IgD-negative memory B cell (primary cell): ENCODE measurements around the gene PPEF1. TPM values are rescaled to one million over a fixed set of nuclear protein-coding genes. Genes with fewer than 3 reads are reported as not detected.
"Not testable (repeated sequence)": the region's sequence is repeated elsewhere in the genome, so short reads cannot be mapped to it uniquely, and the experiment has no call there.

Experiments
- H3K27ac Mint-ChIP-seq, 3 donors: one replicate each; pipeline ENCODE4 v1.8.0; 2020 to 2022; ENCODE audit warnings: mild to moderate bottlenecking in 3 of 3, mixed read lengths in 3 of 3, moderate library complexity in 1 of 3
- H3K27me3 Mint-ChIP-seq: one replicate; pipeline ENCODE4 v1.8.0; 2021; ENCODE audit warnings: mixed read lengths
- H3K36me3 Mint-ChIP-seq: one replicate; pipeline ENCODE4 v1.8.0; 2020; ENCODE audit warnings: mild to moderate bottlenecking, mixed read lengths
- H3K4me1 Mint-ChIP-seq, 3 donors: one replicate each; pipeline ENCODE4 v1.8.0; 2020 to 2022; ENCODE audit warnings: mixed read lengths in 3 of 3, mild to moderate bottlenecking in 1 of 3
- H3K4me3 Mint-ChIP-seq, 4 donors: one replicate each; pipeline ENCODE4 v1.8.0; 2020 to 2022; ENCODE audit warnings: mild to moderate bottlenecking in 4 of 4, mixed read lengths in 4 of 4, moderate library complexity in 3 of 4
- H3K9me3 Mint-ChIP-seq, 3 donors: one replicate each; pipeline ENCODE4 v1.8.0; 2020 to 2021; ENCODE audit warnings: mixed read lengths in 3 of 3, mild to moderate bottlenecking in 1 of 3
- polyA plus RNA-seq: library from polyadenylated mRNA; unstranded; fragments of 300-500 nt; fragmentation: Illumina TruSeq; gene quantifications from one replicate; pipeline ENCODE4 v1.2.3, GENCODE V29; 2021

PPEF1 gene
- polyA plus RNA-seq, 1 donor from 2014 or later = not detected

- peak overlapping the region in 1 of 3 donors; percentile 31 for H3K27ac Mint-ChIP-seq
- H3K9me3 Mint-ChIP-seq = peaks cover 0 to 6% (median 0%) of the 10 kb centered on the region in 3 donors
Measured at GRCh38 chrX:18733287-18733686, 25.8 kb downstream of the PPEF1 start.

GRCh38 chrX:18739609-18740008 lies 32.2 kb downstream of the PPEF1 start:
- not testable (repeated sequence) for H3K4me3 Mint-ChIP-seq, H3K27ac Mint-ChIP-seq, H3K36me3 Mint-ChIP-seq, H3K27me3 Mint-ChIP-seq, H3K4me1 Mint-ChIP-seq, H3K9me3 Mint-ChIP-seq

More at GRCh38 chrX:18733287-18733686, 25.8 kb downstream of the PPEF1 start:
- H3K4me3 Mint-ChIP-seq = no peak overlapping the region
- no peaks in the 10 kb centered on the region for H3K4me1 Mint-ChIP-seq
- no peaks in the 10 kb centered on the region for H3K27me3 Mint-ChIP-seq
- H3K36me3 Mint-ChIP-seq = no peaks in the 10 kb centered on the region

GRCh38 chrX:18748499-18748898 lies 41.1 kb downstream of the PPEF1 start:
- no peaks in the 10 kb centered on the region for H3K27me3 Mint-ChIP-seq
- H3K4me1 Mint-ChIP-seq = peaks cover 0 to 4% (median 0%) of the 10 kb centered on the region in 3 donors
- H3K4me3 Mint-ChIP-seq = no peak overlapping the region
- peaks cover 0 to 3% (median 0%) of the 10 kb centered on the region in 3 donors for H3K9me3 Mint-ChIP-seq
- no peak overlapping the region for H3K27ac Mint-ChIP-seq
- no peaks in the 10 kb centered on the region for H3K36me3 Mint-ChIP-seq

GRCh38 chrX:18753631-18754030 lies 46.2 kb downstream of the PPEF1 start:
- H3K9me3 Mint-ChIP-seq = peaks cover 0 to 4% (median 3%) of the 10 kb centered on the region in 3 donors
- H3K4me3 Mint-ChIP-seq = no peak overlapping the region
- no peaks in the 10 kb centered on the region for H3K27me3 Mint-ChIP-seq
- no peak overlapping the region for H3K27ac Mint-ChIP-seq
- H3K36me3 Mint-ChIP-seq = no peaks in the 10 kb centered on the region
- no peaks in the 10 kb centered on the region for H3K4me1 Mint-ChIP-seq

GRCh38 chrX:18755651-18756050 lies 48.2 kb downstream of the PPEF1 start:
- Mint-ChIP-seq H3K4me3 (no peak overlapping the region), H3K4me1 (no peaks in the 10 kb centered on the region), H3K9me3 (peaks cover 0 to 4% (median 3%) of the 10 kb centered on the region in 3 donors), H3K27ac (no peak overlapping the region), H3K36me3 (no peaks in the 10 kb centered on the region), H3K27me3 (peaks cover 1% of the 10 kb centered on the region)

GRCh38 chrX:18757956-18758932 lies 50.8 kb downstream of the PPEF1 start:
- peaks cover 1% of the 10 kb centered on the region for H3K27me3 Mint-ChIP-seq
- H3K27ac Mint-ChIP-seq = no peak overlapping the region
- H3K9me3 Mint-ChIP-seq = peaks cover 0 to 4% (median 0%) of the 10 kb centered on the region in 3 donors
- H3K36me3 Mint-ChIP-seq = no peaks in the 10 kb centered on the region
- no peak overlapping the region for H3K4me3 Mint-ChIP-seq
- H3K4me1 Mint-ChIP-seq = no peaks in the 10 kb centered on the region

GRCh38 chrX:18761750-18762149 lies 54.3 kb downstream of the PPEF1 start:
- no peaks in the 10 kb centered on the region for H3K4me1 Mint-ChIP-seq
- no peak overlapping the region for H3K27ac Mint-ChIP-seq
- no peaks in the 10 kb centered on the region for H3K9me3 Mint-ChIP-seq
- H3K4me3 Mint-ChIP-seq = no peak overlapping the region
- H3K36me3 Mint-ChIP-seq = peaks cover 7% of the 10 kb centered on the region
- peaks cover 1% of the 10 kb centered on the region for H3K27me3 Mint-ChIP-seq

GRCh38 chrX:18763106-18763505 lies 55.7 kb downstream of the PPEF1 start:
- H3K4me1 Mint-ChIP-seq, H3K9me3 Mint-ChIP-seq, H3K27ac Mint-ChIP-seq, H3K27me3 Mint-ChIP-seq, H3K4me3 Mint-ChIP-seq, H3K36me3 Mint-ChIP-seq: not testable (repeated sequence)

GRCh38 chrX:18769364-18769763 lies 61.9 kb downstream of the PPEF1 start:
- Mint-ChIP-seq H3K4me3 (peak overlapping the region in 1 of 4 donors; percentile 30), H3K4me1 (no peaks in the 10 kb centered on the region), H3K9me3 (peaks cover 4 to 8% (median 4%) of the 10 kb centered on the region in 3 donors), H3K36me3 (peaks cover 2% of the 10 kb centered on the region), H3K27me3 (no peaks in the 10 kb centered on the region), H3K27ac (no peak overlapping the region)

GRCh38 chrX:18769812-18770573 lies 62.5 kb downstream of the PPEF1 start:
- peaks cover 5 to 8% (median 7%) of the 10 kb centered on the region in 3 donors for H3K9me3 Mint-ChIP-seq
- H3K27me3 Mint-ChIP-seq = no peaks in the 10 kb centered on the region
- no peak overlapping the region for H3K4me3 Mint-ChIP-seq
- H3K36me3 Mint-ChIP-seq = no peaks in the 10 kb centered on the region
- no peak overlapping the region for H3K27ac Mint-ChIP-seq
- no peaks in the 10 kb centered on the region for H3K4me1 Mint-ChIP-seq

- Mint-ChIP-seq H3K36me3 (no peaks in the 10 kb centered on the region), H3K27me3 (no peaks in the 10 kb centered on the region), H3K27ac (no peak overlapping the region), H3K4me3 (no peak overlapping the region), H3K9me3 (peaks cover 0 to 3% (median 0%) of the 10 kb centered on the region in 3 donors), H3K4me1 (no peaks in the 10 kb centered on the region)
Measured at GRCh38 chrX:18789916-18790315, 82.5 kb downstream of the PPEF1 start.

- no peaks in the 10 kb centered on the region for H3K27me3 Mint-ChIP-seq
- no peaks in the 10 kb centered on the region for H3K9me3 Mint-ChIP-seq
- H3K27ac Mint-ChIP-seq = no peak overlapping the region
- H3K4me1 Mint-ChIP-seq = no peaks in the 10 kb centered on the region
- H3K4me3 Mint-ChIP-seq = no peak overlapping the region
- H3K36me3 Mint-ChIP-seq = peaks cover 2% of the 10 kb centered on the region
Measured at GRCh38 chrX:18792828-18793227, 85.4 kb downstream of the PPEF1 start.

GRCh38 chrX:18793601-18794089 lies 86.2 kb downstream of the PPEF1 start:
- Mint-ChIP-seq H3K4me3 (no peak overlapping the region), H3K4me1 (no peaks in the 10 kb centered on the region), H3K36me3 (peaks cover 4% of the 10 kb centered on the region), H3K27me3 (peaks cover 4% of the 10 kb centered on the region), H3K27ac (no peak overlapping the region), H3K9me3 (no peaks in the 10 kb centered on the region)

- Mint-ChIP-seq H3K36me3 (peaks cover 4% of the 10 kb centered on the region), H3K9me3 (peaks cover 0 to 2% (median 0%) of the 10 kb centered on the region in 3 donors), H3K27ac (no peak overlapping the region), H3K4me1 (no peaks in the 10 kb centered on the region), H3K4me3 (no peak overlapping the region), H3K27me3 (peaks cover 4% of the 10 kb centered on the region)
Measured at GRCh38 chrX:18797141-18797540, 89.7 kb downstream of the PPEF1 start.

GRCh38 chrX:18799911-18800310 lies 92.5 kb downstream of the PPEF1 start:
- H3K27me3 Mint-ChIP-seq = peaks cover 4% of the 10 kb centered on the region
- no peak overlapping the region for H3K4me3 Mint-ChIP-seq
- no peak overlapping the region for H3K27ac Mint-ChIP-seq
- H3K36me3 Mint-ChIP-seq = peaks cover 4% of the 10 kb centered on the region
- H3K9me3 Mint-ChIP-seq = peaks cover 0 to 4% (median 0%) of the 10 kb centered on the region in 3 donors
- H3K4me1 Mint-ChIP-seq = no peaks in the 10 kb centered on the region
